B cell (primary cell): ENCODE results near the gene RAC2. TPM values are rescaled to one million over a fixed set of nuclear protein-coding genes. Genes with fewer than 3 reads are reported as not detected.

Experiments used
- ATAC-seq: fragments of 200-7000 bp; cut with Tn5 transposase; one replicate; pipeline ENCODE4 v1.10.0; 2021; ENCODE audit warnings: low read depth, mild to moderate bottlenecking, moderate number of reproducible peaks, moderate library complexity
- CTCF ChIA-PET: fragments of 350-600 bp; sonication (Branson Sonifier 250); formaldehyde crosslinking; loops from one replicate; lab custom pipeline; 2021; ENCODE audit warnings: antibody characterized with exemption, inconsistent platforms; lab: Charles Lee
- POLR2A ChIA-PET: fragments of 350-600 bp; sonication (Branson Sonifier 250); formaldehyde crosslinking; loops from one replicate; lab custom pipeline; 2021; ENCODE audit warnings: antibody characterized with exemption; lab: Charles Lee
- DNase-seq: peaks from one replicate; pipeline ENCODE4 v3.0.0; 2013
- H2AFZ ChIP-seq: 2 replicates; pipeline ENCODE4 v1.6.1; 2012; ENCODE audit warnings: mild to moderate bottlenecking, low read depth, low read length; ENCODE audit not compliant: insufficient read depth, poor library complexity, severe bottlenecking
- H3K27ac ChIP-seq, 2 donors: 1 replicate in 1 of 2; 2 replicates in 1 of 2; pipeline ENCODE4 v1.5.1; 2012 to 2013; ENCODE audit warnings: low read length in 2 of 2, mild to moderate bottlenecking in 2 of 2, moderate library complexity in 1 of 2
- H3K27me3 ChIP-seq, 4 experiments: fragments of 200-600 bp in 1 of 4; sonication (generic) in 1 of 4; replicated peaks in 1 of 4; 1 replicate in 2 of 4; 2 replicates in 2 of 4; pipeline versions ENCODE4 v1.6.1 to v1.7.0; 2013 to 2016; ENCODE audit warnings: low read length in 3 of 4, mild to moderate bottlenecking in 2 of 4, mixed read lengths in 1 of 4, moderate library complexity in 1 of 4; ENCODE audit not compliant: insufficient read depth in 4 of 4, control insufficient read depth in 3 of 4; ENCODE audit errors: control extremely low read depth in 1 of 4
- H3K36me3 ChIP-seq, 2 experiments: replicated peaks in 1 of 2; 1 replicate in 1 of 2; 2 replicates in 1 of 2; pipeline versions ENCODE4 v1.6.1 to v1.7.1; 2013; ENCODE audit warnings: low read length in 1 of 2; ENCODE audit not compliant: insufficient read depth in 2 of 2, control insufficient read depth in 1 of 2; ENCODE audit errors: control extremely low read depth in 1 of 2, extremely low read depth in 1 of 2
- H3K4me1 ChIP-seq, 2 donors: fragments of 200-600 bp in 1 of 2; sonication (generic) in 1 of 2; 1 replicate in 1 of 2; 2 replicates in 1 of 2; pipeline versions ENCODE4 v1.5.1 to v1.6.1; 2013 to 2017; ENCODE audit warnings: low read length in 2 of 2; ENCODE audit not compliant: control insufficient read depth in 2 of 2, insufficient read depth in 2 of 2
- H3K4me2 ChIP-seq: replicated peaks from 2 replicates; pipeline ENCODE3; 2012; ENCODE audit warnings: mild to moderate bottlenecking, low read depth, low read length; ENCODE audit not compliant: poor library complexity, severe bottlenecking
- H3K4me3 ChIP-seq, 5 experiments: fragments of 200-600 bp in 1 of 5; sonication (generic) in 1 of 5; 1 replicate in 3 of 5; 2 replicates in 2 of 5; pipeline versions ENCODE4 v1.5.1 to v1.7.0; 2011 to 2016; ENCODE audit warnings: low read length in 4 of 5, mild to moderate bottlenecking in 4 of 5, low read depth in 2 of 5, control low read depth in 1 of 5, moderate library complexity in 1 of 5; ENCODE audit not compliant: insufficient read depth in 1 of 5; ENCODE audit errors: control extremely low read depth in 1 of 5, extremely low read depth in 1 of 5
- H3K79me2 ChIP-seq: fragments of 200-600 bp; sonication (generic); one replicate; pipeline ENCODE4 v1.6.0; 2016; ENCODE audit warnings: low read length; ENCODE audit not compliant: control insufficient read depth, insufficient read depth
- H3K9ac ChIP-seq: fragments of 200-600 bp; sonication (generic); 2 replicates; pipeline ENCODE4 v1.6.1; 2017; ENCODE audit warnings: mild to moderate bottlenecking, low read length, moderate library complexity
- H3K9me3 ChIP-seq, 3 donors: one replicate each; pipeline versions ENCODE4 v1.6.1 to v1.7.1; 2013; ENCODE audit warnings: low read length in 2 of 3; ENCODE audit not compliant: control insufficient read depth in 2 of 3, insufficient read depth in 1 of 3; ENCODE audit errors: control extremely low read depth in 1 of 3
- H4K20me1 ChIP-seq: 2 replicates; pipeline ENCODE4 v1.6.0; 2012; ENCODE audit warnings: mild to moderate bottlenecking, low read length; ENCODE audit not compliant: insufficient read depth, control insufficient read depth, poor library complexity, severe bottlenecking
- H3K27ac Mint-ChIP-seq: one replicate; pipeline ENCODE4 v1.8.0; 2021; ENCODE audit warnings: mixed read lengths
- H3K27me3 Mint-ChIP-seq: one replicate; pipeline ENCODE4 v1.8.0; 2021; ENCODE audit warnings: mixed read lengths
- H3K4me1 Mint-ChIP-seq: one replicate; pipeline ENCODE4 v1.8.0; 2021; ENCODE audit warnings: mixed read lengths
- H3K4me3 Mint-ChIP-seq: one replicate; pipeline ENCODE4 v1.8.0; 2021; ENCODE audit warnings: mixed read lengths
- H3K9me3 Mint-ChIP-seq: one replicate; pipeline ENCODE4 v1.8.0; 2022; ENCODE audit warnings: mixed read lengths; ENCODE audit not compliant: insufficient read depth
- EZH2 ChIP-seq: IDR thresholded peaks from 2 replicates; pipeline ENCODE4 v1.6.1; 2012; ENCODE audit warnings: borderline replicate concordance, low read depth, mild to moderate bottlenecking, moderate library complexity, low read length; ENCODE audit not compliant: insufficient read depth, poor library complexity, severe bottlenecking
- WGBS: methylation state at CpG from one replicate; pipeline ENCODE4 v1.1.5; 2013; ENCODE audit warnings: missing lambda C conversion rate; ENCODE audit not compliant: insufficient coverage; 5-methylcytosine and 5-hydroxymethylcytosine counted together
- intact Hi-C: fragments of 100-400 bp; cut with micrococcal nuclease; formaldehyde crosslinking; loops from one replicate; pipeline ENCODE4 v1.10.0; 2022
- polyA plus RNA-seq: library from polyadenylated mRNA; depleted of rRNA; stranded (reverse); fragments of >200 nt; gene quantifications from 2 replicates; pipeline ENCODE4 v1.2.3, GENCODE V29; 2012
- total RNA-seq, 2 donors: library from RNA; stranded (reverse); fragments of 120-200 nt in 1 of 2; gene quantifications; 1 replicate in 1 of 2; 2 replicates in 1 of 2; pipeline versions ENCODE4 v1.2.3 to v1.2.4, GENCODE V29; 2013 to 2022
- TF ChIP-seq, protein P1 (sequence below): fragments of 200-600 bp; IDR thresholded peaks from one replicate; pipeline ENCODE4 v1.8.0; 2022; ENCODE audit warnings: antibody characterized with exemption, mild to moderate bottlenecking

The RAC2 gene
- total and polyA plus RNA-seq, 2 donors (not counting 1 experiment from before 2014, with no cell fraction given) = 273 to 776 TPM

DNA sequence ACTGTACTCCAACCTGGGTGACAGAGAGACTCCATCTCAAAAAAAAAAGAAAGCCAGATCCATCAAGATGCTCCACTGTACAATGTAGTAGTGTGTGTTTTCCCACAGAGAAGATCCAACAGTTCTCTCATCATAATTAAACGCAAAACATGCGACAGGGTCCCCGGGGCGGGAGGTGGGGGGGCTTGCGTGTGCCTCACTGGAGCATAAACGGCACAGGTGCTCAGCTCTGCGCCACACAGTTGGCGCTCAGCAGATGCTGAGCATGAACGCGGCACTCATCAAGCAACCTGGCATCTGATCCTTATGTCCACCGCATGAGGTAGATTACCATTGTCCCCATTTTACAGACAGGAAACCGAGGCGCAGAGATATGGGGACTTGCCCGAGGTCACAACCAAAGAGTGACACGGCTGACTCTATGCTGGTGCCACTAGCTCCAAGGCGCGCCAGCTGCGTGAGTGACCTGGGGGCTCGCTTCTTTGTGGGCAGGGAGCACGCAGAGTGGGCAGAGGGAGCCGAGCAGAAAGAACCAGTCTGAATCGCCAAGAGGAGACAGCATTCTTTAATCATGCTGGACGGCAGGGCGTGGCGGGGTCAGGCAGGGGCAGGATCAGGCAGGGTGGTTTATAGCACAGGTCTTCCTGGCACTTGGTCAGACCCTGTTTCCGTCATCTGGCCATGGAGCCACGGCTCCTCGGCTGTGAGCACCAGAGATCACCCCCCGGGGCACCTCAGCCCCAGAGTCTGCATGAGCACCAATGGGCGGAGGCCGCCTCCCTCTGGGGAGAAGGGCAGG, 64.2 kb downstream of the RAC2 start:
- CTCF ChIA-PET = interaction anchor here (1.1 kb wide), 1 partner anchor 81 kb away, joined by 3 read pairs; no protein-coding TSS in a partner anchor
- Histone ChIP-seq H3K4me2 (no peak overlapping the region), H4K20me1 (no peaks in the 10 kb centered on the region)

More for the DNA sequence above, 64.2 kb downstream of the RAC2 start:
- Mint-ChIP-seq H3K27ac (no peak overlapping the region), H3K9me3 (no peaks in the 10 kb centered on the region), H3K4me1 (peaks cover 13% of the 10 kb centered on the region), H3K27me3 (peaks cover 25% of the 10 kb centered on the region), H3K4me3 (no peak overlapping the region)
- H2AFZ ChIP-seq = no peak overlapping the region
- no peak overlapping the region for H3K9ac ChIP-seq
- WGBS = 96% methylated on average over 28 of the region's 31 CpGs
- TF ChIP-seq, protein P1, sequence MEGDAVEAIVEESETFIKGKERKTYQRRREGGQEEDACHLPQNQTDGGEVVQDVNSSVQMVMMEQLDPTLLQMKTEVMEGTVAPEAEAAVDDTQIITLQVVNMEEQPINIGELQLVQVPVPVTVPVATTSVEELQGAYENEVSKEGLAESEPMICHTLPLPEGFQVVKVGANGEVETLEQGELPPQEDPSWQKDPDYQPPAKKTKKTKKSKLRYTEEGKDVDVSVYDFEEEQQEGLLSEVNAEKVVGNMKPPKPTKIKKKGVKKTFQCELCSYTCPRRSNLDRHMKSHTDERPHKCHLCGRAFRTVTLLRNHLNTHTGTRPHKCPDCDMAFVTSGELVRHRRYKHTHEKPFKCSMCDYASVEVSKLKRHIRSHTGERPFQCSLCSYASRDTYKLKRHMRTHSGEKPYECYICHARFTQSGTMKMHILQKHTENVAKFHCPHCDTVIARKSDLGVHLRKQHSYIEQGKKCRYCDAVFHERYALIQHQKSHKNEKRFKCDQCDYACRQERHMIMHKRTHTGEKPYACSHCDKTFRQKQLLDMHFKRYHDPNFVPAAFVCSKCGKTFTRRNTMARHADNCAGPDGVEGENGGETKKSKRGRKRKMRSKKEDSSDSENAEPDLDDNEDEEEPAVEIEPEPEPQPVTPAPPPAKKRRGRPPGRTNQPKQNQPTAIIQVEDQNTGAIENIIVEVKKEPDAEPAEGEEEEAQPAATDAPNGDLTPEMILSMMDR = no peak
- no peak for TF ChIP-seq EZH2
- H3K4me1 ChIP-seq = peaks cover 11 to 15% of the 10 kb centered on the region in 2 donors
- no peak overlapping the region for H3K27ac ChIP-seq
- DNase-seq (no peak), ATAC-seq (no peak)
- H3K36me3 ChIP-seq = no peaks in the 10 kb centered on the region
- POLR2A ChIA-PET = interaction anchor here (0.7 kb wide), 1 partner anchor 373 kb away, joined by 3 read pairs; no protein-coding TSS in a partner anchor
- intact Hi-C loops = no loop called here
- H3K4me3 ChIP-seq = no peak overlapping the region
- no peaks in the 10 kb centered on the region for H3K79me2 ChIP-seq
- H3K9me3 ChIP-seq = peaks cover 0 to 1% (median 0%) of the 10 kb centered on the region in 3 donors
- H3K27me3 ChIP-seq = peaks cover 0 to 16% (median 0%) of the 10 kb centered on the region in 4 experiments
